GM12878 (cell line): ENCODE data around the gene COG7. TPM values are rescaled to one million over a fixed set of nuclear protein-coding genes. Genes with fewer than 3 reads are reported as not detected.

Experiments used
- ATAC-seq: fragments of 200-7000 bp; cut with Tn5 transposase; 3 replicates; pipeline ENCODE4 v1.9.1; 2020; ENCODE audit warnings: mild to moderate bottlenecking, moderate library complexity
- BruUV-seq: library from RNA; stranded (reverse); fragments of 400-500 nt; replicated peaks from 2 replicates; lab custom pipeline; 2021; lab: Mats Ljungman, UMichigan
- CTCF ChIA-PET: fragments of 300-600 bp; sonication (Branson Sonifier 250); formaldehyde crosslinking; extraction: SDS; loops from one replicate; lab custom pipeline; 2021; ENCODE audit warnings: inconsistent platforms; lab: Yijun Ruan, JAX
- POLR2A ChIA-PET: fragments of 350-600 bp; formaldehyde crosslinking; extraction: SDS; loops from one replicate; lab custom pipeline; 2021; ENCODE audit warnings: inconsistent platforms; lab: Charles Lee
- RAD21 ChIA-PET: fragments of 300-600 bp; sonication (Branson Sonifier 250); formaldehyde crosslinking; loops from one replicate; lab custom pipeline; 2023; ENCODE audit warnings: antibody characterized with exemption; ENCODE audit not compliant: unreplicated experiment; lab: Charles Lee
- SMC1A ChIA-PET: fragments of 300-600 bp; sonication (Branson Sonifier 250); formaldehyde crosslinking; loops from one replicate; lab custom pipeline; 2023; ENCODE audit not compliant: unreplicated experiment, uncharacterized antibody; lab: Charles Lee
- DNase-seq: peaks from one replicate; pipeline ENCODE4 v3.0.0-alpha.2; 2011; ENCODE audit warnings: low read depth, low spot score
- FAIRE-seq: peaks from 3 replicates; lab custom pipeline; 2011; peaks lifted over from hg19 to GRCh38; lab: Jason Lieb, UNC
- H2AFZ ChIP-seq: 2 replicates; pipeline ENCODE4 v1.6.0; 2011; ENCODE audit warnings: low read depth, low read length, control low read depth; ENCODE audit not compliant: control insufficient read depth
- H3K27ac ChIP-seq: 2 replicates; pipeline ENCODE4 v1.5.1; 2011; ENCODE audit warnings: control low read depth; ENCODE audit not compliant: control insufficient read depth, insufficient read depth
- H3K27me3 ChIP-seq, 2 experiments: replicated peaks in 1 of 2; 2 replicates each; pipeline versions ENCODE4 v1.6.0 to v1.6.1; 2011; ENCODE audit warnings: low read length in 1 of 2; ENCODE audit not compliant: control insufficient read depth in 2 of 2, insufficient read depth in 2 of 2
- H3K36me3 ChIP-seq, 2 experiments: 2 replicates each; pipeline ENCODE4 v1.5.1; 2011; ENCODE audit warnings: low read length in 1 of 2; ENCODE audit not compliant: control insufficient read depth in 2 of 2, insufficient read depth in 2 of 2
- H3K4me1 ChIP-seq: 2 replicates; pipeline ENCODE4 v1.6.1; 2011; ENCODE audit warnings: mild to moderate bottlenecking, low read length, moderate library complexity, mixed read lengths; ENCODE audit not compliant: control insufficient read depth, insufficient read depth
- H3K4me2 ChIP-seq: 2 replicates; pipeline ENCODE4 v1.6.0; 2011; ENCODE audit warnings: control low read depth; ENCODE audit not compliant: control insufficient read depth, insufficient read depth
- H3K4me3 ChIP-seq: fragments of 200-600 bp; sonication (generic); 2 replicates; pipeline ENCODE4 v1.5.1; 2016
- H3K79me2 ChIP-seq: 2 replicates; pipeline ENCODE4 v1.6.0; 2011; ENCODE audit warnings: low read length; ENCODE audit not compliant: control insufficient read depth, insufficient read depth
- H3K9ac ChIP-seq: 2 replicates; pipeline ENCODE4 v1.8.0; 2011; ENCODE audit warnings: low read length, control low read depth, mixed read lengths; ENCODE audit not compliant: control insufficient read depth, insufficient read depth
- H3K9me3 ChIP-seq: replicated peaks from 3 replicates; pipeline ENCODE4 v1.5.1; 2011; ENCODE audit warnings: mild to moderate bottlenecking, low read length; ENCODE audit not compliant: control insufficient read depth, insufficient read depth
- H4K20me1 ChIP-seq: 2 replicates; pipeline ENCODE4 v1.6.0; 2011; ENCODE audit not compliant: control insufficient read depth, insufficient read depth
- FOXK2 ChIP-seq: fragments of 450-650 bp; IDR thresholded peaks from 2 replicates; pipeline ENCODE4 v1.6.1; 2017; ENCODE audit warnings: mild to moderate bottlenecking, moderate library complexity
- GATAD2B ChIP-seq: fragments of 450-650 bp; conservative IDR thresholded peaks from 2 replicates; pipeline ENCODE4 v1.6.1; 2017; ENCODE audit warnings: low read depth, mild to moderate bottlenecking, moderate library complexity
- HDAC2 ChIP-seq: fragments of 200-600 bp; sonication (generic); IDR thresholded peaks from 2 replicates; pipeline ENCODE4 v1.6.1; 2017
- NFYA ChIP-seq: IDR thresholded peaks from 2 replicates; pipeline ENCODE4 v1.6.1; 2011; ENCODE audit warnings: low read depth, mild to moderate bottlenecking, low read length, improper control_type of control experiment, borderline replicate concordance
- NR2C2 ChIP-seq: IDR thresholded peaks from 2 replicates; pipeline ENCODE4 v1.6.1; 2011; ENCODE audit warnings: borderline replicate concordance, low read depth; ENCODE audit not compliant: control insufficient read depth, insufficient read length
- POLR2A ChIP-seq: IDR thresholded peaks from 2 replicates; pipeline ENCODE4 v1.6.1; 2011; ENCODE audit warnings: low read depth, mild to moderate bottlenecking, low read length
- POU2F2 ChIP-seq: IDR thresholded peaks from 3 replicates; pipeline ENCODE4 v1.6.1; 2011; ENCODE audit warnings: low read depth, mild to moderate bottlenecking, low read length, borderline replicate concordance
- STAT3 ChIP-seq: IDR thresholded peaks from 2 replicates; pipeline ENCODE4 v1.6.1; 2011; ENCODE audit warnings: low read depth, low read length, improper control_type of control experiment
- WGBS: methylation state at CpG from one replicate; pipeline ENCODE4 v1.1.6; 2016; ENCODE audit warnings: low lambda C conversion rate; ENCODE audit not compliant: insufficient replicate concordance, insufficient coverage; ENCODE audit errors: missing lambda C conversion rate; 5-methylcytosine and 5-hydroxymethylcytosine counted together
- in situ Hi-C: fragments of 300-500 bp; cut with MboI; formaldehyde crosslinking; loops from 9 replicates; pipeline ENCODE4 v1.14.3; 2018; ENCODE audit warnings: mixed read lengths
- intact Hi-C: fragments of 100-400 bp; cut with micrococcal nuclease; formaldehyde crosslinking; loops from one replicate; pipeline ENCODE4 v1.14.2; 2022; ENCODE audit not compliant: unreplicated experiment
- polyA plus RNA-seq, 11 experiments: library from polyadenylated mRNA; depleted of rRNA in 4 of 11; unstranded in 6 of 11; stranded (reverse) in 5 of 11; fragments of >200 nt; fragmentation: Nextera tagmentation in 4 of 11; fragmentation: Illumina TruSeq in 1 of 11; extraction: Ambion mirVana in 4 of 11; extraction: Trizol in 1 of 11; gene quantifications; 1 replicate in 1 of 11; 2 replicates in 10 of 11; pipeline versions ENCODE4 v1.2.1 to v1.2.3, GENCODE V29; 2011 to 2016; ENCODE audit warnings: inconsistent platforms in 2 of 11, missing spikeins in 2 of 11, low read depth in 1 of 11
- total RNA-seq, 4 experiments: library from RNA; depleted of rRNA in 3 of 4; stranded (reverse); fragments of >200 nt in 3 of 4; fragmentation: Illumina TruSeq in 1 of 4; extraction: Trizol in 1 of 4; gene quantifications; 2 replicates each; pipeline versions ENCODE4 v1.2.1 to v1.2.3, GENCODE V29; 2013 to 2021
- TF ChIP-seq, protein P1 (sequence below): fragments of 450-650 bp; IDR thresholded peaks from 2 replicates; pipeline ENCODE4 v1.6.1; 2017; ENCODE audit warnings: mild to moderate bottlenecking
- TF ChIP-seq, protein P2 (sequence below): fragments of 450-650 bp; IDR thresholded peaks from 2 replicates; pipeline ENCODE4 v1.6.1; 2017; ENCODE audit warnings: mild to moderate bottlenecking, low read depth, inconsistent platforms; ENCODE audit not compliant: poor library complexity, severe bottlenecking
- TF ChIP-seq, protein P3 (sequence below): fragments of 450-650 bp; IDR thresholded peaks from 2 replicates; pipeline ENCODE4 v1.6.1; 2018; ENCODE audit warnings: mild to moderate bottlenecking, low read depth, moderate library complexity; ENCODE audit not compliant: partially characterized antibody
- TF ChIP-seq, protein P4 (sequence below): fragments of 450-650 bp; IDR thresholded peaks from 2 replicates; pipeline ENCODE4 v1.6.1; 2017; ENCODE audit warnings: mild to moderate bottlenecking, moderate library complexity

The COG7 gene
- total and polyA plus RNA-seq, 10 of the 15 experiments (the other 5 are each of a cell fraction or from before 2014, with no cell fraction given): 2.9 to 24.0 (median 10.0) TPM

DNA sequence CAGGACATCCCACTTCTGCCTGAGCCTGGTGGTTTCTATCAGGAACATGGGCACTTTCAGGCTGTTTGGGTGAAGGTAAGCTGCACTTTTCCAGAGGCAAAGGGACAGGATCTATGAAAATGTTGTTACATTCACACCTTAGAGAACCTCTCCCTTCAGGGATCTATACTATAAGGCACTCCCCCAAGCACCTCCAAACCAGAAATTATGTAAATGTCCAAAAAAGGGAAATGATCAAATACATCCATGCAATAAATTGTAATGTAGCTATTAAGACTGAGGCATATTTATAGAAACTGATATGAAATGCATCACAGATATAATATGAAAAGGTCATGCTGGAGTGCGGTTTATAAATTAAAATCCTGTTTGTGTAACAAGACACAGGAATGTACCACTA, 23.3 kb upstream of the COG7 start (continued):
- TF ChIP-seq, protein P1, sequence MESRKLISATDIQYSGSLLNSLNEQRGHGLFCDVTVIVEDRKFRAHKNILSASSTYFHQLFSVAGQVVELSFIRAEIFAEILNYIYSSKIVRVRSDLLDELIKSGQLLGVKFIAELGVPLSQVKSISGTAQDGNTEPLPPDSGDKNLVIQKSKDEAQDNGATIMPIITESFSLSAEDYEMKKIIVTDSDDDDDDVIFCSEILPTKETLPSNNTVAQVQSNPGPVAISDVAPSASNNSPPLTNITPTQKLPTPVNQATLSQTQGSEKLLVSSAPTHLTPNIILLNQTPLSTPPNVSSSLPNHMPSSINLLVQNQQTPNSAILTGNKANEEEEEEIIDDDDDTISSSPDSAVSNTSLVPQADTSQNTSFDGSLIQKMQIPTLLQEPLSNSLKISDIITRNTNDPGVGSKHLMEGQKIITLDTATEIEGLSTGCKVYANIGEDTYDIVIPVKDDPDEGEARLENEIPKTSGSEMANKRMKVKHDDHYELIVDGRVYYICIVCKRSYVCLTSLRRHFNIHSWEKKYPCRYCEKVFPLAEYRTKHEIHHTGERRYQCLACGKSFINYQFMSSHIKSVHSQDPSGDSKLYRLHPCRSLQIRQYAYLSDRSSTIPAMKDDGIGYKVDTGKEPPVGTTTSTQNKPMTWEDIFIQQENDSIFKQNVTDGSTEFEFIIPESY: no peak
- TF ChIP-seq POLR2A (no peak), NR2C2 (no peak), NFYA (no peak), POU2F2 (no peak), GATAD2B (no peak), STAT3 (no peak)

DNA sequence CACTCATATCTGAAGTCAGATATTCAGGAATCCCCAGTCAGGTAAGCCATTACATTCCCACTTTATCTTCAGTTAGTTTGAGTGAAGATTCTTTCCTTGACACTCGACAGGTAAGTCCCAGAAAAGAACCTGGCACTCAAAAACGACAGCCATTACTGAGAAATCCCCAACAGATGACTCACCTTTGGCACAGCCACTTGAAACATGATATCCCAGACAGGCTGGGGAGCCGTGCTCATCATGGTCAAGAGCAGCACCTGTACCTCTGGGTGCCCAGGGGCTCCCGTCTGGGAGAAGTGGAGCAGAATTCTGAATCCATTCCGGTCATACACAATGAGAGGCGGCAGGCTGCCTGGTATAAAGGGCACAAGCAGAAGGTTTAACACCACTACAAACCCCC, 16.8 kb upstream of the COG7 start:
- no peak overlapping the region for H3K27ac ChIP-seq
- in situ Hi-C loops (no loop called here), intact Hi-C loops (loop anchor here (5.0 to 10.0 kb wide), 2 partner anchors 32 to 85 kb away; partner anchors contain the start of genes EARS2 and UBFD1)
- H3K9me3 ChIP-seq: no peaks in the 10 kb centered on the region
- H3K79me2 ChIP-seq: no peaks in the 10 kb centered on the region
- RAD21 ChIA-PET: no interaction called here
- POLR2A ChIA-PET: interaction anchor here (0.7 kb wide), 1 partner anchor 19 kb away, joined by 3 read pairs; no protein-coding TSS in a partner anchor
- H3K9ac ChIP-seq: no peak overlapping the region
- SMC1A ChIA-PET: no interaction called here
- CTCF ChIA-PET: no interaction called here
- ATAC-seq (no peak), DNase-seq (no peak), FAIRE-seq (no peak)
- H3K4me3 ChIP-seq: no peak overlapping the region
- WGBS: 74% methylated on average over 6 of the region's 6 CpGs
- H3K27me3 ChIP-seq: no peaks in the 10 kb centered on the region
- no peaks in the 10 kb centered on the region for H4K20me1 ChIP-seq
- no peak overlapping the region for H3K4me2 ChIP-seq
- peaks cover 18 to 44% of the 10 kb centered on the region in 2 experiments for H3K36me3 ChIP-seq
- no TSS peak for BruUV-seq
- H2AFZ ChIP-seq: no peak overlapping the region
- no peaks in the 10 kb centered on the region for H3K4me1 ChIP-seq
- TF ChIP-seq FOXK2: no peak
- TF ChIP-seq, protein P2, sequence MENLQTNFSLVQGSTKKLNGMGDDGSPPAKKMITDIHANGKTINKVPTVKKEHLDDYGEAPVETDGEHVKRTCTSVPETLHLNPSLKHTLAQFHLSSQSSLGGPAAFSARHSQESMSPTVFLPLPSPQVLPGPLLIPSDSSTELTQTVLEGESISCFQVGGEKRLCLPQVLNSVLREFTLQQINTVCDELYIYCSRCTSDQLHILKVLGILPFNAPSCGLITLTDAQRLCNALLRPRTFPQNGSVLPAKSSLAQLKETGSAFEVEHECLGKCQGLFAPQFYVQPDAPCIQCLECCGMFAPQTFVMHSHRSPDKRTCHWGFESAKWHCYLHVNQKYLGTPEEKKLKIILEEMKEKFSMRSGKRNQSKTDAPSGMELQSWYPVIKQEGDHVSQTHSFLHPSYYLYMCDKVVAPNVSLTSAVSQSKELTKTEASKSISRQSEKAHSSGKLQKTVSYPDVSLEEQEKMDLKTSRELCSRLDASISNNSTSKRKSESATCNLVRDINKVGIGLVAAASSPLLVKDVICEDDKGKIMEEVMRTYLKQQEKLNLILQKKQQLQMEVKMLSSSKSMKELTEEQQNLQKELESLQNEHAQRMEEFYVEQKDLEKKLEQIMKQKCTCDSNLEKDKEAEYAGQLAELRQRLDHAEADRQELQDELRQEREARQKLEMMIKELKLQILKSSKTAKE: no peak
- TF ChIP-seq HDAC2: no peak
- TF ChIP-seq, protein P3, sequence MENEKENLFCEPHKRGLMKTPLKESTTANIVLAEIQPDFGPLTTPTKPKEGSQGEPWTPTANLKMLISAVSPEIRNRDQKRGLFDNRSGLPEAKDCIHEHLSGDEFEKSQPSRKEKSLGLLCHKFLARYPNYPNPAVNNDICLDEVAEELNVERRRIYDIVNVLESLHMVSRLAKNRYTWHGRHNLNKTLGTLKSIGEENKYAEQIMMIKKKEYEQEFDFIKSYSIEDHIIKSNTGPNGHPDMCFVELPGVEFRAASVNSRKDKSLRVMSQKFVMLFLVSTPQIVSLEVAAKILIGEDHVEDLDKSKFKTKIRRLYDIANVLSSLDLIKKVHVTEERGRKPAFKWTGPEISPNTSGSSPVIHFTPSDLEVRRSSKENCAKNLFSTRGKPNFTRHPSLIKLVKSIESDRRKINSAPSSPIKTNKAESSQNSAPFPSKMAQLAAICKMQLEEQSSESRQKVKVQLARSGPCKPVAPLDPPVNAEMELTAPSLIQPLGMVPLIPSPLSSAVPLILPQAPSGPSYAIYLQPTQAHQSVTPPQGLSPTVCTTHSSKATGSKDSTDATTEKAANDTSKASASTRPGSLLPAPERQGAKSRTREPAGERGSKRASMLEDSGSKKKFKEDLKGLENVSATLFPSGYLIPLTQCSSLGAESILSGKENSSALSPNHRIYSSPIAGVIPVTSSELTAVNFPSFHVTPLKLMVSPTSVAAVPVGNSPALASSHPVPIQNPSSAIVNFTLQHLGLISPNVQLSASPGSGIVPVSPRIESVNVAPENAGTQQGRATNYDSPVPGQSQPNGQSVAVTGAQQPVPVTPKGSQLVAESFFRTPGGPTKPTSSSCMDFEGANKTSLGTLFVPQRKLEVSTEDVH: no peak
- TF ChIP-seq, protein P4, sequence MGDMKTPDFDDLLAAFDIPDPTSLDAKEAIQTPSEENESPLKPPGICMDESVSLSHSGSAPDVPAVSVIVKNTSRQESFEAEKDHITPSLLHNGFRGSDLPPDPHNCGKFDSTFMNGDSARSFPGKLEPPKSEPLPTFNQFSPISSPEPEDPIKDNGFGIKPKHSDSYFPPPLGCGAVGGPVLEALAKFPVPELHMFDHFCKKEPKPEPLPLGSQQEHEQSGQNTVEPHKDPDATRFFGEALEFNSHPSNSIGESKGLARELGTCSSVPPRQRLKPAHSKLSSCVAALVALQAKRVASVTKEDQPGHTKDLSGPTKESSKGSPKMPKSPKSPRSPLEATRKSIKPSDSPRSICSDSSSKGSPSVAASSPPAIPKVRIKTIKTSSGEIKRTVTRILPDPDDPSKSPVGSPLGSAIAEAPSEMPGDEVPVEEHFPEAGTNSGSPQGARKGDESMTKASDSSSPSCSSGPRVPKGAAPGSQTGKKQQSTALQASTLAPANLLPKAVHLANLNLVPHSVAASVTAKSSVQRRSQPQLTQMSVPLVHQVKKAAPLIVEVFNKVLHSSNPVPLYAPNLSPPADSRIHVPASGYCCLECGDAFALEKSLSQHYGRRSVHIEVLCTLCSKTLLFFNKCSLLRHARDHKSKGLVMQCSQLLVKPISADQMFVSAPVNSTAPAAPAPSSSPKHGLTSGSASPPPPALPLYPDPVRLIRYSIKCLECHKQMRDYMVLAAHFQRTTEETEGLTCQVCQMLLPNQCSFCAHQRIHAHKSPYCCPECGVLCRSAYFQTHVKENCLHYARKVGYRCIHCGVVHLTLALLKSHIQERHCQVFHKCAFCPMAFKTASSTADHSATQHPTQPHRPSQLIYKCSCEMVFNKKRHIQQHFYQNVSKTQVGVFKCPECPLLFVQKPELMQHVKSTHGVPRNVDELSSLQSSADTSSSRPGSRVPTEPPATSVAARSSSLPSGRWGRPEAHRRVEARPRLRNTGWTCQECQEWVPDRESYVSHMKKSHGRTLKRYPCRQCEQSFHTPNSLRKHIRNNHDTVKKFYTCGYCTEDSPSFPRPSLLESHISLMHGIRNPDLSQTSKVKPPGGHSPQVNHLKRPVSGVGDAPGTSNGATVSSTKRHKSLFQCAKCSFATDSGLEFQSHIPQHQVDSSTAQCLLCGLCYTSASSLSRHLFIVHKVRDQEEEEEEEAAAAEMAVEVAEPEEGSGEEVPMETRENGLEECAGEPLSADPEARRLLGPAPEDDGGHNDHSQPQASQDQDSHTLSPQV: no peak
